Heart right ventricle (tissue), 16 donors: ENCODE data around the gene MMAB. TPM values are rescaled to one million over a fixed set of nuclear protein-coding genes. Genes with fewer than 3 reads are reported as not detected.

Experiments
- ATAC-seq, 8 donors: fragments of 200-7000 bp; cut with Tn5 transposase; one replicate each; pipeline ENCODE4 v1.9.1; 2020; ENCODE audit warnings: mild to moderate bottlenecking in 8 of 8, moderate library complexity in 8 of 8, moderate number of reproducible peaks in 1 of 8
- DNase-seq, 2 donors: peaks; one replicate each; pipeline ENCODE4 v3.0.0-alpha.2; 2020
- H3K27ac ChIP-seq, 10 donors: fragments of 200-600 bp; sonication (generic) in 2 of 10; one replicate each; pipeline versions ENCODE4 v1.5.0 to v1.8.0; 2020 to 2022; ENCODE audit warnings: mild to moderate bottlenecking in 3 of 10
- H3K27me3 ChIP-seq, 7 donors: fragments of 200-600 bp; one replicate each; pipeline ENCODE4 v1.8.0; 2021 to 2022; ENCODE audit warnings: mild to moderate bottlenecking in 2 of 7
- H3K36me3 ChIP-seq, 9 donors: fragments of 200-600 bp; sonication (generic) in 1 of 9; one replicate each; pipeline versions ENCODE4 v1.5.0 to v1.8.0; 2020 to 2022; ENCODE audit warnings: mild to moderate bottlenecking in 2 of 9
- H3K4me1 ChIP-seq, 9 donors: fragments of 200-600 bp; sonication (generic) in 1 of 9; one replicate each; pipeline versions ENCODE4 v1.5.0 to v1.8.0; 2020 to 2022; ENCODE audit warnings: mild to moderate bottlenecking in 4 of 9
- H3K4me3 ChIP-seq, 10 donors: fragments of 200-600 bp; sonication (generic) in 2 of 10; one replicate each; pipeline versions ENCODE4 v1.5.0 to v1.8.0; 2020 to 2022; ENCODE audit warnings: mild to moderate bottlenecking in 7 of 10, moderate library complexity in 2 of 10
- H3K9me3 ChIP-seq, 11 donors: fragments of 200-600 bp in 10 of 11; sonication (generic) in 2 of 11; one replicate each; pipeline versions ENCODE4 v1.5.0 to v1.8.0; 2013 to 2022; ENCODE audit warnings: mild to moderate bottlenecking in 2 of 11, control low read depth in 1 of 11, moderate library complexity in 1 of 11
- CTCF ChIP-seq, 9 donors: fragments of 200-600 bp; sonication (generic) in 2 of 9; IDR thresholded peaks; one replicate each; pipeline versions ENCODE4 v1.5.0 to v1.8.0; 2021 to 2022; ENCODE audit warnings: antibody characterized with exemption in 9 of 9, mild to moderate bottlenecking in 5 of 9, moderate library complexity in 1 of 9
- WGBS, 2 donors: extraction: QIAGEN DNeasy Blood & Tissue Kit; methylation state at CpG; one replicate each; pipeline ENCODE4 v1.1.7; 2013; ENCODE audit warnings: inconsistent platforms in 1 of 2; 5-methylcytosine and 5-hydroxymethylcytosine counted together
- intact Hi-C, 10 donors: fragments of 100-400 bp; cut with DNase I; formaldehyde crosslinking; loops; one replicate each; pipeline versions ENCODE4 v1.11.1 to v1.14.2; 2022
- polyA plus RNA-seq, 2 donors: library from polyadenylated mRNA; stranded (reverse); fragments of 200-250 nt; gene quantifications; one replicate each; pipeline ENCODE4 v1.2.3, GENCODE V29; 2013
- total RNA-seq, 10 donors: library from RNA; stranded (reverse); fragmentation: NEBNext Ultra II Directional in 3 of 10; extraction: Animal tissue kit (Norgen Biotek cat#: 25700) in 3 of 10; gene quantifications; one replicate each; pipeline versions ENCODE4 v1.2.1 to v1.2.4, GENCODE V29; 2021 to 2023
- donor health status: Arrhythmogenic right ventricular cardiomyopathy.
- donor health status: ischemic (EF 13 %, LVEDD 7.1; RV severe dilation, severe dysfunction).
- donor health status: healthy with polysubstance abuse.
- donor health status: DM: no; HTN: yes; CAD: no.
- donor health status: DM: no; HTN: no; CAD: no.
- donor health status: ischemic (EF 25% LVEDD 6.9; RV normal size, moderate dysfunction).
- donor health status: ischemic (EF 25% LVEDD 5.7; RV mildly dilated, moderate dysfunction).
- donor health status: healthy.
- donor health status: DM: yes; HTN: yes; CAD: no.
- donor health status: Ischemic cardiomyopathy.
- donor health status: ischemic (EF 35%, LVEDD 5.7; RV mildly dilated, moderate dysfunction).
- donor health status: nonischemic (EF 11% LVEDD 7.7; RV severe dilation, severe dysfunction).
- donor health status: DM: yes; HTN: yes; CAD: no.
- donor health status: PGD.
- donor health status: ischemic (EF 29% LVEDD 5.4; RV normal size, mild dysfunction).
- donor health status: nonischemic (EF 23%, LVEDD 6.1; RV moderate dilation, normal function).

MMAB gene
- total and polyA plus RNA-seq, 12 donors = 27.7 to 50.7 (median 42.2) TPM

- intact Hi-C loops = loop anchor here in 1 of 10 donors (10.0 kb wide), 1 partner anchor 84 kb away; no protein-coding TSS in a partner anchor
- no peak for TF ChIP-seq CTCF (IDR thresholded peaks at IDR 0.05)
These were observed 37.2 kb upstream of the MMAB start for GRCh38 chr12:109610523-109610922.

DNA sequence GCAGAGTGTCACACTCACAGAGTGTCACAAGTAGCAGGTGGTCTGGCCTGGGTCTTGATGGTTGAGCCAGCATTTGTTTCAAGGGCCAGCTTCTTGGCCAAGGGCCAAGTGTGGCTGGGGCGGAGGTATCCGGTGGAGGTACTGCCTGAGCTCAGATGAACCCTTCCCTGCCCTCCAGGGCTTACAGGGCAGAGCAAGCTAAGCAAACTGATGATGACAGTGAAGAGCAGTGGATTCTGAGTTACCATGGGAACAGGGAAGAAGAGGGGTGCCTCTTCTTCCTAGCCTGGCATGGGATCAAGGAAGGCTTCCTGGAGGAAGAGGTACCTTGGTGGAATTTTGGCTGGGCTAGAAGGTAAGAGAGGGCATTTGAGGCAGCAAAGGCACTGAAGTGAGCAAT, 36.0 kb upstream of the MMAB start:
- no peak for ATAC-seq
- H3K4me3 ChIP-seq = no peak overlapping the region
- TF ChIP-seq CTCF (IDR thresholded peaks at IDR 0.05) = no peak
- H3K27ac ChIP-seq = no peak overlapping the region
- DNase-seq = no peak
- H3K4me1 ChIP-seq = peaks cover 0 to 18% (median 10%) of the 10 kb centered on the region in 9 donors
- intact Hi-C loops = loop anchor here in 1 of 10 donors (10.0 kb wide), 1 partner anchor 185 kb away; no protein-coding TSS in a partner anchor
- H3K36me3 ChIP-seq = no peaks in the 10 kb centered on the region
- peaks cover 0 to 44% (median 22%) of the 10 kb centered on the region in 7 donors for H3K27me3 ChIP-seq
- no peaks in the 10 kb centered on the region for H3K9me3 ChIP-seq
- whole genome bisulfite sequencing, 2 donors = 47 to 55% methylated on average over 2 of the region's 2 CpGs

More at GRCh38 chr12:109610523-109610922, 37.2 kb upstream of the MMAB start:
- peaks cover 0 to 49% (median 22%) of the 10 kb centered on the region in 7 donors for H3K27me3 ChIP-seq
- no peak for DNase-seq
- H3K4me1 ChIP-seq = peaks cover 0 to 18% (median 10%) of the 10 kb centered on the region in 9 donors
- no peak overlapping the region for H3K4me3 ChIP-seq
- WGBS, 2 donors = 88 to 92% methylated on average over 4 of the region's 4 CpGs
- ATAC-seq = no peak
- no peaks in the 10 kb centered on the region for H3K36me3 ChIP-seq
- H3K27ac ChIP-seq = no peak overlapping the region
- H3K9me3 ChIP-seq = no peaks in the 10 kb centered on the region

DNA sequence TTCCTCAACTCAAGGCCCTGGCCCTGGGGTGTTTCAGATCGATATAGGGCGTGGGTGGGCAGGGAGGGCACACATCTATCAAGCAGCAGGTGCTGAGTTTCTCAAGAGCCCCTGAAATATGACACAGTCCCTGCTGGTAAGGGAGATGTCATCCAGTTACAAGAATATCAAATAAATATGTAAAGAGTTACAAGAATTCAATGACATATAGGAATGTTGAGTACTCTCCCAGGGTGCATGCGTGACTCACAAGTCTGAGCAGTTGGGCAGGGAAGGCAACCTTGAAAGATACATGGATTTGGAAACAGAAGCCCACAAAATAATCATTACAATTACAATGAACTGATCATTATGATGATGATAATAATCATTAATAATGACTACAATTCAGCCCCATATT, 35.5 kb upstream of the MMAB start:
- no peaks in the 10 kb centered on the region for H3K36me3 ChIP-seq
- peaks cover 0 to 39% (median 22%) of the 10 kb centered on the region in 7 donors for H3K27me3 ChIP-seq
- WGBS, 2 donors = 91 to 95% methylated on average over 3 of the region's 3 CpGs
- intact Hi-C loops = loop anchor here in 1 of 10 donors (10.0 kb wide), 1 partner anchor 184 kb away; no protein-coding TSS in a partner anchor
- H3K9me3 ChIP-seq = no peaks in the 10 kb centered on the region
- no peak overlapping the region for H3K4me3 ChIP-seq
- TF ChIP-seq CTCF (IDR thresholded peaks at IDR 0.05) = no peak
- no peak for DNase-seq
- ATAC-seq = no peak
- no peak overlapping the region for H3K27ac ChIP-seq
- H3K4me1 ChIP-seq = peaks cover 0 to 18% (median 10%) of the 10 kb centered on the region in 9 donors

GRCh38 chr12:109608270-109608669, 35.0 kb upstream of the MMAB start:
- no peak overlapping the region for H3K4me3 ChIP-seq
- no peak for DNase-seq
- peaks cover 0 to 18% (median 10%) of the 10 kb centered on the region in 9 donors for H3K4me1 ChIP-seq
- no peaks in the 10 kb centered on the region for H3K36me3 ChIP-seq
- no peaks in the 10 kb centered on the region for H3K9me3 ChIP-seq
- H3K27ac ChIP-seq = no peak overlapping the region
- peaks cover 0 to 35% (median 22%) of the 10 kb centered on the region in 7 donors for H3K27me3 ChIP-seq
- no peak for TF ChIP-seq CTCF (IDR thresholded peaks at IDR 0.05)
- 79 to 89% methylated on average over 4 of the region's 4 CpGs for WGBS, 2 donors
- intact Hi-C loops = loop anchor here in 1 of 10 donors (10.0 kb wide), 1 partner anchor 183 kb away; no protein-coding TSS in a partner anchor
- no peak for ATAC-seq
